HepG2 (cell line): Measurements from ENCODE around the gene EXOC1.

Experiments
- ATF2 ChIP-seq: sonication (generic); formaldehyde crosslinking; IDR thresholded peaks from 2 replicates; pipeline ENCODE4 v1.4.0; 2020; ENCODE audit warnings: missing genetic modification reagents
- CHD2 ChIP-seq: IDR thresholded peaks from 2 replicates; pipeline ENCODE4 v1.6.1; 2011; ENCODE audit warnings: low read depth, low read length, improper control_type of control experiment
- CREB1 ChIP-seq, 2 experiments: fragments of 450-650 bp in 1 of 2; IDR thresholded peaks; 2 replicates each; pipeline ENCODE4 v1.6.1; 2016 to 2017; ENCODE audit warnings: control low read depth in 1 of 2, mild to moderate bottlenecking in 1 of 2, missing compliant biosample characterization in 1 of 2, missing genetic modification characterization in 1 of 2
- CTCF ChIP-seq: sonication (generic); formaldehyde crosslinking; IDR thresholded peaks from 2 replicates; pipeline ENCODE4 v1.5.0; 2020; ENCODE audit warnings: mild to moderate bottlenecking, missing genetic modification reagents, moderate library complexity
- KDM5A ChIP-seq: fragments of 200-600 bp; sonication (generic); IDR thresholded peaks from 2 replicates; pipeline ENCODE4 v1.7.0; 2018; ENCODE audit warnings: antibody characterized with exemption, mild to moderate bottlenecking, low read length, borderline replicate concordance
- PHB2 ChIP-seq: fragments of 450-650 bp; IDR thresholded peaks from 2 replicates; pipeline ENCODE4 v1.6.1; 2018; ENCODE audit not compliant: partially characterized antibody
- POLR2A ChIP-seq, 2 experiments: IDR thresholded peaks; 2 replicates each; pipeline ENCODE4 v1.6.1; 2011; ENCODE audit warnings: low read depth in 2 of 2, low read length in 2 of 2, mild to moderate bottlenecking in 1 of 2, moderate library complexity in 1 of 2; ENCODE audit not compliant: insufficient read depth in 1 of 2
- POLR2AphosphoS5 ChIP-seq: IDR thresholded peaks from 2 replicates; pipeline ENCODE4 v1.6.1; 2012; ENCODE audit warnings: low read depth, low read length
- TARDBP ChIP-seq: sonication (generic); formaldehyde crosslinking; IDR thresholded peaks from 2 replicates; pipeline ENCODE4 v1.8.0; 2022; ENCODE audit warnings: mild to moderate bottlenecking, missing genetic modification reagents
- ZBTB33 ChIP-seq: sonication (generic); formaldehyde crosslinking; IDR thresholded peaks from 2 replicates; pipeline ENCODE4 v1.4.0; 2020; ENCODE audit warnings: missing genetic modification reagents
- ZBTB44 ChIP-seq: sonication (generic); formaldehyde crosslinking; IDR thresholded peaks from 2 replicates; pipeline ENCODE4 v1.4.0; 2020; ENCODE audit warnings: missing genetic modification reagents
- ZNF17 ChIP-seq: sonication (generic); formaldehyde crosslinking; IDR thresholded peaks from 2 replicates; pipeline ENCODE4 v1.5.0; 2020; ENCODE audit warnings: mild to moderate bottlenecking, missing genetic modification reagents
- ZNF550 ChIP-seq: sonication (generic); formaldehyde crosslinking; IDR thresholded peaks from 2 replicates; pipeline ENCODE4 v1.4.0; 2020; ENCODE audit warnings: mild to moderate bottlenecking, missing genetic modification reagents, borderline replicate concordance
- ZNF660 ChIP-seq: sonication (generic); formaldehyde crosslinking; IDR thresholded peaks from 2 replicates; pipeline ENCODE4 v1.5.1; 2020; ENCODE audit warnings: mild to moderate bottlenecking, low read depth, missing genetic modification reagents, borderline replicate concordance

GRCh38 chr4:55949482-55949802 is 96.0 kb downstream of the EXOC1 start:
- no peak for TF ChIP-seq ZNF17 (CRISPR knock-in tag)
- TF ChIP-seq ZBTB33 (CRISPR knock-in tag) = no peak
- no peak for TF ChIP-seq CTCF (CRISPR knock-in tag)
- TF ChIP-seq ZNF660 = no peak
- TF ChIP-seq KDM5A = no peak; the same call in 1 of the 2 replicates
- no peak for TF ChIP-seq ZBTB44 (CRISPR knock-in tag)
- TF ChIP-seq CHD2 = no peak
- no peak for TF ChIP-seq POLR2AphosphoS5
- TF ChIP-seq ZNF550 (CRISPR knock-in tag) = no peak
- no peak for TF ChIP-seq ATF2 (CRISPR knock-in tag)
- no peak for TF ChIP-seq POLR2A (IDR thresholded peaks at IDR 0.05; ENCODE audit: insufficient read depth in 1 of 2, low read depth in 2 of 2, low read length in 2 of 2)
- no peak for TF ChIP-seq PHB2
- TF ChIP-seq CREB1 (IDR thresholded peaks at IDR 0.05) = no peak
- TF ChIP-seq CREB1 (CRISPR knock-in tag; IDR thresholded peaks at IDR 0.05) = no peak
- TF ChIP-seq TARDBP (CRISPR knock-in tag) = no peak
